A204.1 (cell line): Measurements from ENCODE around the gene SORCS1.

Source experiments
- FAIRE-seq: peaks from 2 replicates; lab custom pipeline; 2012; peaks lifted over from hg19 to GRCh38; lab: Jason Lieb, UNC

Gene SORCS1

GRCh38 chr10:106534441-106534840, 630.1 kb downstream of the SORCS1 start:
- FAIRE-seq: no peak

- FAIRE-seq: no peak
Observed at GRCh38 chr10:106528702-106529101, 635.8 kb downstream of the SORCS1 start.

GRCh38 chr10:106525835-106526234, 638.7 kb downstream of the SORCS1 start:
- FAIRE-seq: no peak
